GM15510 (cell line): Measurements from ENCODE around the gene KRT3.

ENCODE experiments used
- POLR2A ChIP-seq: IDR thresholded peaks from 3 replicates; pipeline ENCODE4 v1.6.1; 2011; ENCODE audit warnings: borderline replicate concordance; ENCODE audit not compliant: insufficient read length; ENCODE audit errors: extremely low read depth

The KRT3 gene

DNA sequence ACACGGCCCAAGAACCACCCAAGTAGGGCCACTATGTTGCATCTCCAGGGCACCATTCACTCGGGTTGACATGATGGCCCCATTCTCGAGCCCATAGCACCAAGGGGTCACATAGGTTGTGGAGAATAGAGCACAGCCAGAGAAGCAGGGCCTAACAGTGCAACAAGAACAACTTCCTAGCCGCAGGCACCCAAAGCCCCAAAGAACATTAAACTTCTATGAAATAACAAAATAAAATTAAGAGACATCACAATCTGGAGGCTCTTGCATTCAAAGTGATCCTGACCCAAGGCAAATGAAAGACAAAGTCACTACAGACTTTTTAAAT, 16.1 kb upstream of the KRT3 start:
- no peak for TF ChIP-seq POLR2A

DNA sequence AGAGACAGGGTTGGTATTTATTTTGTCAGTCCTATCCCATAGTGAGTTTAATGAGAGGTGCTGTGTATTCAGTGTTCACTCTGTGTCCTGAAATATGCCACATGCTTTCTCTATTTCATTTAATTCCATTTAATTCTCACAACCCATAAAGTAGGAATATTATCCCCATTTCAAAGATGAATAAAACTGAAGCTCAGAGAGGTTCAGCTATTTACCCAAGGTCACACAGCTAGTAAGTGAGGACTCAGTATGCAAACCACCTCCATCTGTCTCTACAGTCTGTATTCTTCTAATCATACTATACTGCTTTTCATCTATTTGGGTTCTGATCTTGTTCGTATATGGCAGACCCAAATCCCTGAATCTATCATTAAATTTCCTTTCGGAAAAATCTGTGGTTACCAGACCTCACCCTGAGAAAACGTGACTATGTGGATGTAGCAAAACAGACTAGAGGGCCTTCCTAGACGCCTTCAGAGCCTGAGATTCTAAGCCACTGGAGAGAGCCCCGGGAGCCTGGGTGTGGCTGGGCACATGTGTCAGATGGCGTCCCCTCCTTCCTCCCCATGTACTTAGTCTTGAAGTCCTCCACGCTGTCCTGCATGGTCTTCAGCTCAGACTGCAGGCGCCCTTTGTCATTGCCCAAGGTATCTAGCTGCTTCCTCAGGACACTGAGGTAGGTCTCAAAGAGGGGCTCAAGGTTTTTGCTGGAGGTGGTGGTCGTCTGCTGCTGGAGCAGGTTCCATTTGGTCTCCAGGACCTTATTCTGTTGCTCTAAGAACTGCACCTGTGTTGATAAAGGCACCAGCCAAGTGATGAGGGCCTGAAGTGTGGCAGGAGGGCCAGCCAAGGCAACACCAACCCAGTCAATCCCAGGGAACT, 15.5 kb upstream of the KRT3 start:
- TF ChIP-seq POLR2A, result no peak

DNA sequence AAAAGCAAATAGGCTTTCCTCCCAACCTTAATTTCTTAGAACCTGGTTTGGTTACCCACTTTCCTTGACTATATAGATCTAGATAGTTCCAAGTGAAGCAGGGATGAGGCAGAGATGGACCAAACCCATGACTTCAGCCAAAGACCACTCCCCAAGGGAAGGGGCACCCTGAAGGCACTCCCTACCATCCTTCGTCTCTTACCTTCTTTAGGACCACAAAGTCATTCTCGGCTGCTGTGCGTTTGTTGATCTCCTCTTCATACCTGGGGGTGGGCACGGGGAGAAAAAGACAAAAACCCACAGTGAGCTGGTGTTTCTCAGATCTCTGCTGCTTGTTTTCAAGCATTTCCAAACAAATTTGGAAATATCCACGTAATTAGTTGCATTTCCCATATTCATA, 14.6 kb upstream of the KRT3 start:
- TF ChIP-seq POLR2A, result no peak

DNA sequence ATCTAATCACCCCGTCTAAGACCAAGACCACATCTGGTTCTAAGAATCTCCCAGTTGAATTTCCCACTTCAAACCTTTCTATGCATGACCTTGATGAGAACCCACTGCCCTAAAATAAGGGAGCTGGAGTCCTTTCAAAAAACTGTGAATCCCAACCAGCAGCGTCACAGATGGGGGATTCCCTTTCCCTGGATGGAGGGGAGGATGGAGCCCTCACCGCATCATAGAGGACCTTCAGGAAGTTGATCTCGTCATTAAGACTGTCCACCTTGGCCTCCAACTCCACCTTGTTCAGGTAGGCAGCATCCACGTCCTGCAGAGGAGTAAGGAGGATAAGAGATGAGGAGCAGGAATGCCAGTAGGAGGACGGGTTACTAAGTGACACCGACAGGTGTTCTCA, 13.2 kb upstream of the KRT3 start:
- TF ChIP-seq POLR2A, result no peak

DNA sequence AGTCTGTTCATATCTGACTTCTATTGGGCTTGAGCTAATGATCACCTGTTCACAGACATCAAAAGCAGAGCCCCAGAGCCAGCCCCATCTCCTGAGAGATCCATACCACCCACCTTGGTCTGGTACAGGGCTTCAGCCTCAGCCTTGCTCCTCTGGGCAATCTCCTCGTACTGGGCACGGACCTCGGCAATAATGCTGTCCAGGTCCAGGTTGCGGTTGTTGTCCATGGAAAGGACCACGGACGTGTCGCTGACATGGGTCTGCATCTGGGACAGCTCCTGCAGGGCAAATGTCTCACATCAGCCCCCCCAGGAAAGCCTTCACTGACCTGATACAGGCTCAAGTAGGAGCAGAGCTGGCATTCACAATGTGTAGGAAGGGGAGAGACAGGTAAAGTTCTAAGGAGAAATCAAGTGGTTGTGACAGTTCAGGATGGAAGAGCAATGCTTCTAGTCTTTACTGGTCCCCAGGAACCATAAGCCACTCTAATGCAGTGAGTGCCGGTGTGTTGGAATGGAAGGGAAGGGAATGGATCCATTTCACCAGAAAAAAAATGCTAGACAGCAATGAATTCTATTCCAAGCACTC, 12.8 kb upstream of the KRT3 start:
- no peak for TF ChIP-seq POLR2A

DNA sequence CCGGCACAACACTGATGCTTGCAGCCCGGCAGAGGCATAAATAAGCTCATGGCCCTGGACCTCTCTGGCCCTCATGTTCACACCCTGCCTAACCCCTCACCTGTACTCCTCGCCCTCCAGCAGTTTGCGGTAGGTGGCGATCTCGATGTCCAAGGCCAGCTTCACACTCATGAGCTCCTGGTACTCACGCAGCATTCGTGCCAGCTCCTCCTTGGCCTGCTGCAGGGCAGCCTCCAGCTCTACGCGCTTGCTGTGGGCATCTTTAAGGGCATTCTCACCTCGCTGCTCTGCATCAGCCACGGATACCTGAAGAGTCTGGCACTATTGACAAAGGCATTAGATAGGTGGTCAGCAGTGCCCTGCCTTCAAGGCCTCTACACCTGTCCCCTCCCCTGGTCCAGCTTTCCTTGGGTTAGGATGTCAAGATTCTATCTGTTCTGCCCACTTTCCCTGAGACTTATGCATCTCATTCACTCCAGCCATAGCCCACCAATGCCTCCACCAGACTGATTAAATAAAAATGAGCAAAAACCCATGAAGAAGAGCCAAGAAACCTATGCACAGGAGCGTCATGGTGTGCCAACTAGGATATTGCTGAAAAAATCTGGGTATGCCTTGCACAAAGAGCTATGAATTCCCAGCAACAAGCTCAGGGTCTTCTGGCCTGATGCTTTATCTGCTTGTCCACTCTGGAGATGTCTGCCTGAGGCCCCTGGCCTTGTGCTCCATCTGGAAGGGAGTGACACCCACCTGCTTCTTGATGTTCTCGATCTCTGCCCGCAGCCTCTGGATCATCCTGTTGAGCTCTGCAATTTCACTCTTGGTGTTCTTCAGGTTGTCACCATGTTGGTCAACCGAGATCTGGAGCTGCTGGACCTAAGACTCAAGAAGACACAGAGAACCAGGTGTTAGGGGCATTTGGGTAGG, 11.9 kb upstream of the KRT3 start:
- no peak for TF ChIP-seq POLR2A

DNA sequence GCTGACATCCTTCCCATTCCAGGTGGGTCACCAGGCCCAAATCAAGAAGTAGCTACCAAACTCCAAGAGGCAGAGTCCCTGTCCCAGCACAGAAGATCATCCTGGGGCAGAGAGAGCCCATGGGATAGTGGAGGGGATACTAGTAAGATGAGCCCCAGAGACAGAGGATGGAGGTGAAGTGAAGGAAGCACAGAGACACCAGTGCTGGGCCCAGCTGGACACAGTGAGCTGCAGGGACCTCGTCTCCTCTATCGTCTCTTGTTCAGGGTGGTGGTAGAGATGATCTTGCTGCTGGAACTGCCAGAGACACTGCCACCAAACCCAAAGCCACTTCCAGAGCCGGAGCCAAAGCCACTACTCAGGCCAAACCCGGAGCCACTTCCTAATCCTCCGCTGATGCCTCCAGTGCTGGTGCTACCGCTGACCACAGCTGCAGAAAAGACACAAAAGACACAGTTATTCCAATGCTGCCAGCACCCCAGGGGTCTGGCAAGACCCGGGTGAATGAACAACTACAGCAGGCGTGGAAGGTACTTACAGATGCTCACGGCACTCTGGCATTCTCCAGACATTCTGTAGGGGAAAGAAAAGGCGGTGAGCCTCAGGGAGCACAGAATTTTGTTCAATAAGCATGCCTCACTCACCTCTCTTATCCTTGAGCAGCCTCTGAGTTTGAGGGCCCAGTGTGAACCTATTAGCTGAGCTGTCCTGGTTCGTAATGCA, 11.1 kb upstream of the KRT3 start:
- TF ChIP-seq POLR2A, result no peak

DNA sequence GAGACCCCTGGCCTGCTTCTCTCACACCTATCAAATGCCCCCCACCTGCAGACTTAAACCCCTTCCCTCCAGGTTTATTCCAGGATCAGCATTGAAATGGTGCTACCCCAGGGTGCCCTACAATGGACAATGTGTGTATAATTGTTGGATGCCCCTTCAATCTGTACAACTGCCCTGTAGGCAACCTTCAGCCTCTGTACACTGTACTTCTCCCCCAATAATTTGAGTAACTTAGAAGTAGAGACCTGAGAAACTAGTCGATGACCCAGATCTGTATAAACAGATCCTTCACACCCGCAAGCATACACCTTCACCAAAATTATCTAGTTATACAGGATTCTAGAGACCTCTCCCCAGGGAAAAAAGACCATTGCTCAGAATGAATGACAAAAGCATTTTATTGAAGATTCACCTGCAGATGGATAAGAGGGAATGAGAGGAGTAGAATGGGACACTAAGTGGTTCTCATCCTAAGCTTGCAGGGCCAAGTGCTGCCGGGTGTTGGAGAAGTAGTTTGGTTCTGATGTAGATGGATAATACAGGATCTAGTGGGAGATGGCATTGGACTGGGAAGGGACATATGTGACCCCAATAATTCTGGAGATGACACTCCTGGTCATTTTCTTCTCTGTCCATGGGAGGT, 10.4 kb upstream of the KRT3 start:
- no peak for TF ChIP-seq POLR2A

DNA sequence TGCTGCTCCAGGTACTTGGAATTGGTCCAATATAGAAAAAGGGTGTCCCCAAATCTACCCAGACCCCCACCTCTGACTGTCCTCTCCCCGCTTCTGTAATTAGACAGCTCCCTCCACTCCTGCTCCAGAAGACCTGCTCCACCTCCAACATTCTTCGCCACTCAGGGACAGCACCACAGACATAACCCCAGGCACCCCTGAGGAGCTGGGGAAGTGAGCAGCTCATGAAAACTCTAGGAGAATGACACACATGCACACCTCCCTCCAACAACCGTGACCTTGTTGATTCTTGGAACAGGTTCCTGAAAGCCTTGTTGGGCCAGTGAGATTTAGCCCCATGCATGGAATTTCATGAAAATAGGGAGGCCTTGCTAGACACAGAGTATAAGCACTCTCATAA, 9.8 kb upstream of the KRT3 start:
- TF ChIP-seq POLR2A, result no peak

DNA sequence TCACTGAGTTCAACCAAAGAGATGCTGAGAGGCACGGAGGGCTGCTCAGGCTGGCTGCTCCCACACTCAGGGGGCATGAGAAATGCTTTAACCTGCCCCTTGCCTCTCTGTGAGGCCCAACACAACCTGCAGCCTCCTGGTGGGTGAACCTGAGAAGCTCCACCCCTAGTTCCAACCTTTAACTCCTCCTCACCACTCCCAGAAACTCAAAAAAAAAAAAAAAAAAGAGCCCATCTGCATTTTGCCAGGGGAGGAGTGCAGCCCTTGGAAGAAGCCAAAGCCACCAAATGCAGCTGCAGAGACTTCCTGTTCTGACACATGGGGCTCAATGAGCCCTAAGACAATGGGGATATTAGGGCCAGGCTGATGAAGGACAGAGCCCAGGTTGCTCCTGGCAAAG, 9.1 kb upstream of the KRT3 start:
- TF ChIP-seq POLR2A, result no peak

DNA sequence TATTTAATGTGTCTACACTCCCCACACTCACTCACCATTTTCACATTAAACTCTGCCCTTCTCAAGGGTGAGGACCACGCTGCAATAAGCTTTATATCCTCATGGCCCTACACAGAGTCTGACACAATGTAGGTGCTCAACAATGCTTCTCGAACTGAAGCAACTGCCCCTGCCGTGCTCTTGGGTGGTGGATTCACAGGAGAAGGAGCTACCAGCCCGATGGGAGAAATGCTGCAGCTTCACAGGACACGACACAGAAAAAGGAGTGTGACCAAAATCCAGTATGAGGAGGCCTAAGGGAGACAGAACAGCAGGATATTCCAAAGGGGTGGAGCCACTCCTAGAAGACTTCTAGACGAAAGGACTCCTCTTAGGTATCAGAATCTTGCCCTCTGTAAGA, 6.5 kb upstream of the KRT3 start:
- TF ChIP-seq POLR2A, result no peak

DNA sequence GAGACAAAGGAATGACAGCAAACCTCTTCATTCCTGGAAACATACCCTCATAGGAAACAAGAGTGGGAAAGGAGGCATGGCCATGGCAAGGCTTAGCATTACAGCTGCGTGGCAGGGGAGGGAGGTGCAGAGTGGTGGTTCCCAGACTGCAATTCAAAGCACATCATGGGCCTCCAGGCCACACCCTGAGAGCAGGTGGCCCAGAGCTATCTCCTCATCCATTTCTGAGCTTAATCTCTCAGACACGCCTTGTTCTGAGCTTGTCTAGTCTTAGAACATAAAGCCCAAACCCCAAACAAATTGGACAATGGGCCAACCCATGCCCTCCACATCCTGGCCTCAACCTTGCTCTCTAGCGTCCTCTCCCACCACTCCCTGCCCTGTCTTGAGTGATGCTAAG, 5.9 kb upstream of the KRT3 start:
- TF ChIP-seq POLR2A, result no peak

DNA sequence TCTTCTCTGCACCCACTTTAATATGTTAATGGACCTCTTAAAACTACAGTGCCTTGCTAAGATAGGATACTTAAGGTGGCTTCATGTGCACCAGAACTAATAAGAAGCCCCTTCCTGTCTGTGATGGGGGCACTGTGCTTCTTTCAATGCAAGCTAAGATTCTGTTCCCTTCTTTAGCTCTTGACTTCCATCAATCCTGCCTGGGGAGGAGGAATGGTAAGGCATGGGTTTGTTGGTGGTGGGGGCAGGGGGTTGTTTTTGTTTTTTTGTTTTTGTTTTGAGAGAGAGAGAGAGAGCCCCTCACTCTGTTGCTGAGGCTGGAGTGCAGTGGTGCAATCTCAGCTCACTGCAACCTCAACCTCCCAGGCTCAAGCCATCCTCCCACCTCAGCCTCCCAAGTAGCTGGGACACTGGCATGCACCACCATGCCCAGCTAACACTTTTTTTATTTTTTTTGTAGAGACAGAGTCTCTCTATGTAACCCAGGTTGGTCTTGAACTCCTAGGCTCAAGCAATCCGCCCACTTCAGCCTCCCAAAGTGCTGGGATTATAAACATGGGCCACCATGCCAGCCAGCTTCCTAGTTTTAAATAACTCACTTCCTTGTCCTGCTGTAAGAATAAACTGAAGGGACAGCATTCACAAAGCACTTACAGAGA, 4.5 kb upstream of the KRT3 start:
- no peak for TF ChIP-seq POLR2A
